ENCODE data around the gene MIPOL1.

DNA sequence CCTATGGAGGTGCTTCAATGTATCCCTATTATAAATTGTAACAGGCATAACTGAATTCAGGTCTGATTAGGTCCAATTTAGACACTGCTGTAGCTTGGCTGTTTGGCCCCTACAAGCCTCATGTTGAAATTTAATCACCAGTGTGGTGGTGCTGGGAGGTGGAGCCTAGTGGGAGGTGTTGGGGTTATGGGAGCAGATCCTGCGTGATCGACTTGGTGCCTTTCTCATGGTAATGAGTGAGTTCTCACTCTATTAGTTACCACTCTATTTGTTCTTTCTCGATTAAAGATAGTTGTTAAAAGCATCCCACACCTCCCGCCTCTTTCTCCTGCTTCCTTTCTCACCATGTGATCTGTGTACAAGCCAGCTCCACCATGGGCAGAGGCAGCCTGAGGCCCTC is 275.2 kb downstream of the MIPOL1 start:
- TF ChIP-seq, protein P1, sequence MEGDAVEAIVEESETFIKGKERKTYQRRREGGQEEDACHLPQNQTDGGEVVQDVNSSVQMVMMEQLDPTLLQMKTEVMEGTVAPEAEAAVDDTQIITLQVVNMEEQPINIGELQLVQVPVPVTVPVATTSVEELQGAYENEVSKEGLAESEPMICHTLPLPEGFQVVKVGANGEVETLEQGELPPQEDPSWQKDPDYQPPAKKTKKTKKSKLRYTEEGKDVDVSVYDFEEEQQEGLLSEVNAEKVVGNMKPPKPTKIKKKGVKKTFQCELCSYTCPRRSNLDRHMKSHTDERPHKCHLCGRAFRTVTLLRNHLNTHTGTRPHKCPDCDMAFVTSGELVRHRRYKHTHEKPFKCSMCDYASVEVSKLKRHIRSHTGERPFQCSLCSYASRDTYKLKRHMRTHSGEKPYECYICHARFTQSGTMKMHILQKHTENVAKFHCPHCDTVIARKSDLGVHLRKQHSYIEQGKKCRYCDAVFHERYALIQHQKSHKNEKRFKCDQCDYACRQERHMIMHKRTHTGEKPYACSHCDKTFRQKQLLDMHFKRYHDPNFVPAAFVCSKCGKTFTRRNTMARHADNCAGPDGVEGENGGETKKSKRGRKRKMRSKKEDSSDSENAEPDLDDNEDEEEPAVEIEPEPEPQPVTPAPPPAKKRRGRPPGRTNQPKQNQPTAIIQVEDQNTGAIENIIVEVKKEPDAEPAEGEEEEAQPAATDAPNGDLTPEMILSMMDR (IDR thresholded peaks at IDR 0.05): no peak
- TF ChIP-seq EP300 (IDR thresholded peaks at IDR 0.05): no peak
- no peak for TF ChIP-seq POLR2A (IDR thresholded peaks at IDR 0.05)

Measured in ovary (tissue), 3 donors.